ENCODE measurements around the gene CACNA1I.

Gene CACNA1I

DNA sequence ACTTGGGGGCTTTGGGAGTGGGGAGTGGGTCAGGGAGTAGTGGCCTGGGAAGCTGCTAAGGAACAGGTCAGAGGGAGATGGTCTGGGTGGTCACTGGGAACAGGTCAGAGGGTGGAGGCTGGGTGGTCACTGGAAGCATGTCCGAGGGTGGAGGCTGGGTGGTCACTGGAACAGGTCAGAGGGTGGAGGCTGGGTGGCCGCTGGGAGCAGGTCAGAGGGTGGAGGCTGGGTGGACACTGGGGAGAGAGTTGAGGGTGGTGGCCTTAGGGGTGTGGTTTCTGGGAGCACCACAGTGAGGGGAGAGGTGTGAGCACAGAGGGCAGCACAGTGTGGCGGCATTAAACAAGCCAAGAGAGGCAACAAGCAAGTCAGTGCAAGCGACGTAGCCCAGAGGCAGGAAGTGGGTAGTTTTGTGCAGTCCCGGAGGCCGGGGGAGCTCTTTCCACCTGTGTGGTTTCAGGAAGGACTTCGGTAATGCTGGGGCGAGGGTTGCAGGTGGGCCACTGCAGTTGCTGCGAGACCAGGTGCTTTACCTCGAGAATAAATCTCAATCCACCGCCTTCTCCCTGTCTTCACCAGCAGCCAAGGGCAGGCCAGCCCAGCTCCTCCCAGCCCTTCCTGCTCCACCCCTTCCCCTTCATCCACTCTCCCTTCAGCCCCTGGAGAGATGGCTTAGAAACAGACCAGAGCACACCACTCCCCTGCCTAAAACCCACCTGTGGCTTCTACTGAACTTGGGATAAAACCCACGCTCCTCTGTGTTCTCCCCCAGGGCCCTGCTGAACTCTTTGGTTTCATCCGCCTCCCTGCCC lies 3.2 kb upstream of the CACNA1I start:
- no peak for DNase-seq

DNA sequence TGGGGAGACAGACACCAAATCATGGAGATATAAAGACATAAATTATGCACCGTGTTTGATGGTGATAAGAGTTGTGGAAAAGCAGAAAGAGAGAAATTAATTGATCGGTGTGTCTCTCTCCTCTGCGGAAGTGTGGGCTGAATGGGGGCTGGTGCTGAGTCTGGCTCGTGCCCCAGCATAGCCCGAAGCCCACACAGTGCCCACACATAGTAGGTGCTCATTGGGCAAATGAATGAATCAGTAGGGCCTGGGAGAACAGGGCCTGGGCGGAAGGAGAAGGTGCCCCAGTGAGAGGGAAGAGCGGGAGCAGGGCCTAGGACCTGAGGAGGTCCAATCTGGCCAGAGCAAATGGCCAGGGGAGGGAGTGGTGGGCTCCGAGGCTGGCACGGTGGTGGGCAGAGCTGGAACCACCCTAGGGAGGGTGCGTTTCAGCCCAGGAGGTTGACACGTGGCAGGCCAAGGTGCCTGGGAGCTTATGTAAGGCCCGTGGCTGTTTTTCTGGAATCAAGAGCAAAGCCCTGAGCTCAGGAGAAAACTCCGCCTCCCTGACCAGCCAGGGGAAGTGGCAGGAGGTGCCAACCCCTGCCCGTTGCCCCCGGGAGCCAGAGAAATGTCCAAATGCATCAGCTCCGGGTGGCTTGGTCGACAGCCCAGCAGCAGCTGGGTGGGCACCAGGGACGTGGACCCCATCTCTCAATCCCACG lies 2.1 kb upstream of the CACNA1I start:
- no peak for DNase-seq

DNA sequence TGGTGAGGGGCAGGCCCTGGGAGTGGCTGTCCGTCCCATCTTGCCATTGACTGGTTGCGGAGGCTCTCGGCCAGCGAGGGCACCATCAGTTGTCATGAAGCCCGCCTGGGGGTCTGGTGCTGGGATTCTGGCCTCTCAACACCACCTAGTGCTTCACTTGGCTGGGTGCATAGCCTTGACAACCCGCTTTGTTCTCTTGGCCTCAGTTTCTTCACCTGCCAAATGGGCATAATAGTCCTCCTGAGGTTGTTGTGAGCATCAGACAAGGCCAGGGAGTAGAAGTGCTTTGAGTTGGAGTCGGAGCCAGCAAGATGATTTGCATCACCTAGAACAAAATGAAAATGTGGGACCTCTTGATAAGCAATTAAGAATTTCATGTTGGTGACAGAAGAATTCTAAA lies 1.5 kb upstream of the CACNA1I start:
- DNase-seq, result no peak

DNA sequence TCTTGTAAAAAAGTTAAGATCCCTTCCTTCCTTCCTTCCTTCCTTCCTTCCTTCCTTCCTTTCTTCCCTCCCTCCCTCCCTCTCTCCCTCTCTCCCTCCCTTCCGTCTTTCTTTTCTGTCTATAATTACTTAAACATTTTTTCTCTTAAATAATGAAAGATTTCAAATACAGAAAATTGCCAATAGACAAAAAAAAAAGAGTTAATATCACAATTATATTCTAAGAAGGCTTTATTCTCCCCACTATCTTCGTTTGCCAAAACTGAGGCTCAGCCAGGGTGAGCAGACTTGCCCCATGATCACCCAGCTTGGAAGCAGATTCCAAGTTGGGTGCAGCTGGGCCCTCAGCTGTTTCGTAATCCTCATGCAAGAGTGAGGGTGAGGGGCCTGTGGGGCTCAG lies 327 bp upstream of the CACNA1I start:
- no peak for DNase-seq

DNA sequence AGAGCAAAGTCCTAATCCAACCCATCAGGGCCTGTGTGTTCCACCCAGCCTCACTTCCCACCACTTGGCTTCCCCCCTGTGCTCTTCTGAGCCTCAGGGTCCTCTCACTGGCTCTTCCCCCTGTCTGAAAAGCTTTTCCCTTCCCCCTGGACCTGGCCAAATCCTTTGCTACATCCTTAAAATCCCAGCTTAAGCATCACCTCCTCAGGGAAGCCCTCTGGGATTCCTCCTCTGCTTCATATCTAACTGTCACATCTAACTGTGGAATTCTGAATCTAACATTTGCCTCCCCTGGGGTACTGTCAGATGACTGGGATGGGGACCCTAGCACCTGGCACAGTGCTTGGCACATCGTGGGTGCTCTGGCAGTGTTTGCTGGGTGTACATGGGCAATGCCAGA lies 985 bp downstream of the CACNA1I start:
- DNase-seq, result no peak

DNA sequence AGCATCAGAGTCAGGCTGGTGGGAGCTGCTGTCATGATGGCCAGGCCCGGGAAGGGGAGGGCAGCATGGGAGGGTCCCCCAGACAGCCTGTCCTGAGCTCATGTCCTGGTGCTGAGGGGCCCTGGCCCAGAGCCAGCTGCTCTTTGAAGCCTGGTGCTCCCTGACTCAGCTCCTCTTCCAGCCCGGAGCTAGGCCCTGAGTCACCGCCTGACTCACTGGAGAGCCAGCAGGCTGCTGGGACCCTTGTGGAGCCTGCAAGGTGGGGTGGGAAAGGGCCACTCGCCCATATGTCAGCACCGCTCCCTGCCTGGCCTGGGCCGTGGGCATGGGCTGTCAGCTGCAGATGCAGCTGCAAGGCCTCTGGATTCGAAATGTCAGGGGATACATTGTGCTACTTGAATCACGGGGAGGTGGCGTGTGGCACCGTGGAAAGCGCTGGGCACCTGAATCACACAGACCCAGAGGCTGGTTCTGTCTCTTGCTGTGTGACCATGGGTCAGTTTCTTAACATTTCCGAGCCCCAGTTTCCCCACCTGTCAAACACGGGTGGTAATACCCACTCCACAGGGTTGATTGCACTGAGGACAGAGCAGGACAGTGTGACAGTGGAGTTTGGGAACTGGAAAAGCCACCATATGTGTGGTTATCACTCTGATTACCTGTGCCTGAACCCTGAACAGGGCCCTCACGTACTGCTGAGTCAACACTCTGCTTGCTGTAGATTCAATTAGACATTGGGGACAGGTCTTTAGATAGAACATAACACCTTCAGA lies 4.4 kb downstream of the CACNA1I start:
- peak in 2 of 51 donors; percentile 7 to 47 for DNase-seq

DNA sequence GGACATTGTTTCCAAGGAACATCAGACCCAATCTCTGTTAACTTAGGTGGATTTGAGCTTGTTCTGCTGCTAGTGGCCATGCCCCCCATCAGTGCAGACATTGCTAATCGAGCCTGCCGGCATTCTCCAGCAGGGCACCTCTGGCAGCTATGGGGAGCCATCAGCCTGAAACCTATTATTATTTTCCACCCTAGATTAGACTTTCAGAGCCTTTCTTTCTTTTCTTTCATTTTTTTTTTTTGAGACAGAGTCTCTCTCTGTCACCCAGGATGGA lies 4.9 kb downstream of the CACNA1I start:
- no peak for DNase-seq

DNA sequence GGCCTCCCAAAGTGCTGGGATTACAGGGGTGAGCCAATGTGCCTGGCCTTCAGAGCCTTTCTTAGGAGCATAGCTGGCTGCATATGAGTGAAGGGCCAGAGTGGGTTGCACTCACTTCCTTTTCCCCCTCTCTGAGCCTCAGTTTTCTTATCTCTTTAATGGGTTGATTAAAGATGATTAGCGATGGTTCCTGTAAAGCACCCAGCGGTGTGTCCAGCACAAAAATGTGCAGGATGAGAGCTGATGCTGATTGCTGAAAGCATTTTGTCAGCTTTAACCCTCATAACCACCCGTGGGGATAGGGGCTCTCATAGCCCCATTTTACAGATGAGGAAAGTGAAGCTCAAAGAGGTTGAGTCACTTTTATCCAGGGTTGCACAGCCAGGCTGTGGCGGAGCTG lies 5.5 kb downstream of the CACNA1I start:
- DNase-seq, result no peak

DNA sequence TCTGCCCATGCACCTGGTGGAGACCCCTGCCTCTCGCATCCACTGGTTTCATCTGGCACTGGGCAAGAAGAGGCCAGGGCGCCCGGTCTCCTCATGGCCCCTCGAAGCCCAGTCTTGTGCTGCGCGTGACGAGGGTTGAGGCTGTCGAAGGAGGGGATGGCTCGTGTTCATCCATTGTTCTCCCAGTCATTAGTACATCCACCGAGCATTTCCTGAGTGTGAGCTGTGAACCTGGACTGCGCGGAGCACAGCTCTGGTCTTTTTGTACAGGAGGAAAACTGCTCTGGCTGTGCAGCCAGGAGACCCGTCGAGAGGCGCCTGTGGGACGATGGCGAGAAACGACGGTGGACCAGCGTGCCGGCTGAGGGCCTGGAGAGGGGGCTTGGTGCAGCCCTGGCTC lies 6.8 kb downstream of the CACNA1I start:
- DNase-seq, result no peak

DNA sequence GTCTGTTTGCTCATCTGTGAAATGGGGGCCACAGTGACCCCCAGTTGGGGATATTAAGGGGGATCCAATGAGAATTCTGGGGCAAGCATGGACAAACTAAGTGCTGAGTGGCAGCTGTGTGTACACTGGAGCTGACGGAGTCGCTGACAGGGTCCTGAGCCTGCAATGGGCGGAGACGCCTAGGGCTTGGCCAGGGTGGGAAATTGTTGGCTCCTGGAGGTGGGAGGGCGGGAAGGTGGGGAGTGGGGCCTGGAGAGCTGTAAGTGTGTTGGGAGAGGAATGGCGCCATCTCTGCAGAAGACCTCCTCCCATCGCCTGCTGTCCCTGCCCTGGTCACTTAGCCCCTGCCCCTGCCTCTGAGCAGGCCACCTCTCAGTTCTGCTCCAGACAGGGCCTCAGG lies 7.3 kb downstream of the CACNA1I start:
- DNase-seq, result no peak

DNA sequence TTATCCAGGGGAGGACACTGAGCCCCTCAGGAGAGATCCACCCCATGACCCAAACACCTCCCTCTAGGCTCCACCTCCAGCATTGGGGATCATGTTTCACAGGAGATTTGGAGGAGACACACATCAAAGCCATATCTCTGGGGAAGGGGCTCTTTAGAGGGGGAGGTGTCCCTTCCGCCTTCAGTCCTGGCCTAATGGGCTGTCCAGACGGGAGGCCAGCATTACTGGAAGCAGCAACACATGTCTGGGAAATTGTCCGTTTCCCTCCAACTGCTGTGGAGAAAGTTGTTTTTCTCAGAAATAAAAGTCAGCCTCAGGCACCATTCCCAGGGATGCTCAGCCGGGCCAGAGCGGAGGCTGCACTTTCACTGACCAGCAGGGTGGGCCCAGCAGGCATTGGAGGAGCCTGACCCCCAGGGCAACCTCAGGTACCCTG lies 9.5 kb downstream of the CACNA1I start:
- no peak for DNase-seq

DNA sequence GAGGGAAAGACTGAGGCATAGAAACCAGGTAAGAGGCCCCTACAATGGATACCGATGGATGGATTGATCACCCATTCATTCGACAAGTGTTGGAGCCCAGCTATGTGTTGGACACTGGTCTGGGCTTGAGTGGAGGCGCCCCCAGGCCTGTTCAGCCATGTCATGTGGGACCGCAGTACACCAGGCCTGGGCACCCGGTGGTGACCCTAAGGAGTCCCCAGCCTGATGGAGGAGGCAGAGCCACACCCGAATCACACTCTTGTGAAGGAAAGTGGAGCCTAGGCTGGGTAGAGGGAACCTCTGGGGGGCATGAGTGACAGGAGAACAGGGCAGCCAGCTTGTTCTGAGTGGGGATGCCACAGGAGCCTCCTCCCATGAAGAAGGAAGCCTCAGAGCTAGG lies 10.2 kb downstream of the CACNA1I start:
- no peak for DNase-seq

DNA sequence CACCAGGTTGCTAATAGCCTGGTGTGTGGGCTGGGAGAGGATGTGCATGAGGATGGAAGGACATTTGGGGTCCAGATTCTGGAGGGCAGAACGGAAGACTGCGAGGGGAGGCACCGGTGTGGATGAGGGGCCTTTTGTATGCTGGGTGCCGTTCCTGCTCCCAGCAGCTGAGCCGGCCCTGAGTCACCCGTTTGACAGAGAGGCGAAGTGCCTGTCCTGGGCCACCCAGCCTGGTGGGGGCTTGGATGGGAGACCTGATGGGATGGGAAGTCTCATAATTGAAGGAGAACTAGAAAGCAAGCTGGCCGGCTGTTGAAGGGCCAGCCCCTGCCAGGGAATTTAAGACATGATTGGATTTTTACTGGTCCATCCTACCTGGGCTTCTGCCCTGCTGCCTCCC lies 10.8 kb downstream of the CACNA1I start:
- DNase-seq, result no peak

DNA sequence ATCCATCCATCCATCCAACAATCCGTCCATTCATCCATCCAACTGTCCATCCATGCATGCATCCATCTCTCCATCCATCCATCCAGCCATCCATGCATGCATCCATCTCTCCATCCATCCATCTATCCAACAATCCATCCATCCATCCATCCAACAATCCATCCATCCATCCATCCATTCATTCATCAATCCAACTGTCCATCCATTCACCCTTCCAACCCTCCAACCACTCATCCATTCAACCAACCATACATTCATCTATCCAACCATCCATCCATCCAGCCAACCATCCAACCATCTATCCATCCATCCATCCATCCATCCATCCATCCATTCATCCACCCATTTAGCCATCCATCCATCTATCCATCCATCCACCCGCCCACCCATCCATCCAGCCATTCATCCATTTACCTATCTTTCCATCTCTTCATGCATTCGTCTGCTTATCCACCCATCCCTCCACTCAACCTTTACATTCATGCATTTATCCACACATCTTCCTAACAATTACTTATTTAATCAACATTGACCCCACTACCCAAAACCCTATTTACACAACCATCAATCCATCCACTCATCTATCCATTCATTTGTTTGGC lies 12.6 kb downstream of the CACNA1I start:
- no peak for DNase-seq

DNA sequence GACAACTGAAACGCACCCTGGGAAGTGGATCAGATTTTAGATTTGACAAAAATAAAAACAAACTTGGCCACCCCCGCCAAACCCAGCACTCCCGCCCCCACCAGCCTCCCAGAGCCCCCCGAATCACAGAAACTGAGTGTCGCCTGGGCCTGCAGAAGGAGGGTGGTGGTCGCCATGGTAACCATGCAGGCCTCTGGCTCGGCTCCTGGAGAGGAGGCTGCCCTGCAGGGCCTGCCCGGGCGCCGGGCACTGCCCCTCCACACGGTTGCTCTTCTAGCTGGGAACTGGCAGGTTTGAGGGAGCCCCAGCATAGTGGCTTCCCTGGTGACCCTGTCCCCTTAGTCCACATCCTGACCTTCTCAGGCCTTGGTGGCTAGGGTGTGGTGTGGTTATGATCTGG lies 19.3 kb downstream of the CACNA1I start:
- DNase-seq, result peak in 16 of 51 donors; percentile 6 to 43 (median 16)

DNA sequence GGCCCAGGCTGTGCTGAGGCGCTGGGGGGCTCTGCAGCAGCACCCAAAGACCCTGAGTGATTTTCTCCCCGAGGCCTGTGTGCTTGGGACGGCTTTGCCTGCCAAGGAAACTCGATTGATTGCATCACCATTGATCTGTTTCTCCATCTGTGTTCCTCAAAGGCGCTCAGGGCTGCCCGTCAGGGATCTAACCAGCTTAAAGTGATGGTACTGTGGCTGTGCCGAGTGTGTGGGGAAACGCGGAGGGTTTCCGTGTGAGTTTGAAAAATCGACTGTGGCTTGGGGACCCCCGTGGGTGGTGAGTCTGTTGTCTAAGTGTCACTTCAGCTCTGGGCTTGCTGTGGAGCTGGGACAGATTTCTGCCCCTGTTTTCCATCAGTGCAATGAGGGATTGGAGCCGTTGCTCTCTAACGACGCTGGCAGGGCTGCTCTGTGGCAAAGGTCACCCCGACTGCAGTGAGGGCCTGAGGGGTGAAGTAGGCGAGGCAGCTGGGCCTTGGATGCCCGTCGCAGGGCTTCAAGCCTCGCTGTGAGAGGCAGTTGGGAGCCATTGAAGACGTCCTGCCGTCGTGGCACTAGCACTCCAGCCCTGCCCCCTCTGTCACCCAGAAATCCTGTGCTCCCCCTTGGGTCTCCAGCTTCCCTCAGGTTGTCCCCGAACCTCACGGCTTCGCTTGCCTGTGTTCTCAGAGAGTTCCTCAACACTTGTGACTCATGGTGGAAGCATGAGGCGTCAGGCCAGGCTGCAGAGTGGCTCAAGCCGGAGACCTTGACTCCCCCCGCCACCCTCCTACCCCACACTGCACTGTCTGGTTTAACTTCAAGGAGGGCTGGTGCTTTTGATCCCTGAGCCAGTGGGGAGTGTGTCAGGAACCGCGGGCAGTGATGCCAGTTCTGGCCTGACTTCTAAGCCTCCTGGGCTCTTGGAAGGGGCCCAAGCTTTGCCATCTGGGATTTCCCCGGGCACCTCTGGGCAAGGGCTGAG lies 21.8 kb downstream of the CACNA1I start:
- DNase-seq, result peak in 2 of 51 donors; percentile 3 to 59

DNA sequence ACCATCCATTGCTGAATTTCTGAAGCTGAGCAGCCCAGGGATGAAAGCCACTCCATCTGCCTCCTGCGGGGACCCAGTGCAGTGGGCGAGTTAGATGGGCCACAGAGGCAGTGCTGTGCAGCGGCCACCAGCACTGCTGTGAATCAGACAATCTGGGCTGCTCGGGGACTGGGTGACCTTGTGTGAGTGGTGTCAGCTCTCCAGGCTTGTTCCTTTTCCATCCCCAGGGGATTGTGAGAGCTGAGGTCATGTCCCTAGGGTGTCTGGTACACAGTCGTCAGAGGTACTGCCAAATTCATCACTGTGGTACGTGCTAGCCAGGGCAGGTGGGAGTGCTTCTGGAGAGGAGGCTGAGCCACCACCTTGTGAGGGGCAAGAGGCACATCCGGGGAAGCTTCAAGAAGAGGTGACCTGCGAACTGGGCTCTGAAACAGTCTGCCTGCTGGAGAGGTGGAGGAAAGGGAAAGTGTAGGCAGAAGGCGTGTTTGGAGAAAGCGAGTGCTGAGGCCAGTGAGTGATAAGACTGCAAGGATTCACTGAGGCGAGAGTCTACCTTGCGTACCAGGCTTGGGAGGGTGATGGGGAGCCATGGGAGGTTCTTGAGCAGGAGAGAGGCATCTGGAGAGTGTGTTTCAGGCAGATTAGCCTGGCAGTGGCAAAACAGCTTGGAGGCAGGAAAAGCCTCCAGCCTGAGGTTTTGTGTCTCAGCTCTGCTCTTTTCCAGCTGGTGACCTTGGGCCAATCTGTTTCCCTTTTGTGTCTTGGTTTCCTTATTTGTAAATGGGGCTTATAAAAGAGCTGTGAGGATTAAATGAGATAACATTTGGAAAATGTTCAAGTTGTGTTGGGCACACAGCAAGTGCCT lies 22.7 kb downstream of the CACNA1I start:
- DNase-seq, result no peak

DNA sequence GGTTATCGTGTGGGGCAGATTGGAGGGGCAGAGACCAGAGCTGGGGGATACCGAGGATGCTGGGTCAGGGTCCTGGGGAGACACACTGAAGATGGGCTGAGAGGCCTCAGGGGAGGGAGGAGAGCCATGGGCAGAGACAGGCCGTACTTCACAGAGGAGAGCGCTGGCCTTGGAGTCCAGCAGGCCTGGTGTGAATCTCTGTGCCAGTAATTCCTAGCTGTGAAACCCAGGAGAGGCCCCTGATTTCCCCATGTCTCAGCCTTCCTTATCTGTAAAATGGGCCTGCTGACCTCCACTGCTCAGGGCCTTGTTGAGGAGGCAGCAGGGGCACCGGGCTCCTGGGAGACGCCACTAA lies 23.4 kb downstream of the CACNA1I start:
- DNase-seq, result no peak

DNA sequence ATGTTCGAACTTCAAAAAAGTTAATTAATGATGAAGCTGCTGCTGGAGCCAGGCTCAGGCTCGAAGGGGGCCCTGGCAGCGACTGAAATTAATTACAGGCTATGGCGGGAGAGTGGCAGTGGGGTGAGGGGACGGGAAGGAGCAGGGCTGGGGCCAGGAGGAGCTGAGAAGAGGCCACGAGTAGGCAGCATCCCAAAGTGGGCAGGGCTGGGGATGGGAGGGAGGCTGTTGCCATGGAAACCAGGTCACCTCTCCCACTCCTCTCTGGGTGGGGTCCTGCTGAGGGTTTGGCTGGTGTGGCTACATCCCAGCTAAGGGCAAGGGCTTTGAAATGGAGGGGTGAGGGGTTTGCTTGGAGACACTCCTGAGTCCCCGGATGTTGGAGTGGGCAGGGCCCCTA lies 23.9 kb downstream of the CACNA1I start:
- DNase-seq, result no peak

DNA sequence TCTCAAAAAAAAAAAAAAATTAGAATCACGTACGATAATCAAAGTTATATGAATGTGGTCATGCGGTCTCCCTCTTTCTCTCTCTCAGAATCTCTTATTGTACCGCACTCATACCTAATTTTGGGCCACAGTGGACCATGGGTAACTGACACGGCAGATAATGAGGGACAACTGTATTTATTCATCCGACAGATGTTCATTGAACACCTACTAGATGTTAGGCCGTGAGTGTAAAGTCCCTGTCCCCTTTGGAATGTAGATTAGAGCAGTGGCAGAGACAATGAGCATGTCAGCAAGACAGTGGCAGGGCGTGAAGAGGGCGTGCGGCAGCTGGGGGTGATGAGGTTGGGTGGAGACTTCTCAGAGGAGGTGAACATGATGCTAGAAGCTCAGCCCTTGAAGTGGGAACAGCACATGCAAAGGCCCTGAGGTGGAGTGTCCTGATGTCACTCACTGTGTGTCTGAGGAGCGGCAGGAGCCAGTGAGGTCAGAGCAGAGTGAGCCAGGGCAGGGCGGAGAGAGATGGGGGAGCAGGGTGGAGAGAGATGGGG lies 25.1 kb downstream of the CACNA1I start:
- DNase-seq, result no peak

Data from hypothalamus (tissue), 51 donors.